Endothelial cell of umbilical vein (primary cell): ENCODE measurements around the gene GRPEL1. TPM values are rescaled to one million over a fixed set of nuclear protein-coding genes. Genes with fewer than 3 reads are reported as not detected.

Source experiments
- Bru-seq: library from RNA; stranded (reverse); fragments of 400-500 nt; gene quantifications from one replicate; lab custom pipeline; 2021; lab: Mats Ljungman, UMichigan
- BruChase-seq, 2 experiments: library from RNA; stranded (reverse); fragments of 400-500 nt; gene quantifications; one replicate each; lab custom pipeline; 2021; lab: Mats Ljungman, UMichigan
- BruUV-seq: library from RNA; stranded (reverse); fragments of 400-500 nt; replicated peaks from 2 replicates; lab custom pipeline; 2021; lab: Mats Ljungman, UMichigan
- CTCF ChIA-PET: fragments of 300-600, 350-600 bp; sonication (Branson Sonifier 250); formaldehyde crosslinking; loops from one replicate; lab custom pipeline; 2021; ENCODE audit warnings: antibody characterized with exemption, inconsistent platforms; lab: Charles Lee
- POLR2A ChIA-PET: fragments of 300-600, 350-600 bp; sonication (Branson Sonifier 250); formaldehyde crosslinking; loops from one replicate; lab custom pipeline; 2021; ENCODE audit warnings: antibody characterized with exemption, inconsistent platforms; lab: Charles Lee
- DNase-seq: peaks from one replicate; pipeline ENCODE4 v3.0.0-alpha.2; 2011; ENCODE audit warnings: low read depth, low spot score
- FAIRE-seq: peaks from 2 replicates; lab custom pipeline; 2011; peaks lifted over from hg19 to GRCh38; lab: Jason Lieb, UNC
- H2AFZ ChIP-seq: 2 replicates; pipeline ENCODE4 v1.6.0; 2012; ENCODE audit warnings: low read depth, low read length, control low read depth, inconsistent platforms
- H3K27ac ChIP-seq: 2 replicates; pipeline ENCODE4 v1.5.1; 2011; ENCODE audit warnings: low read depth, mild to moderate bottlenecking, control low read depth, low read length, moderate library complexity; ENCODE audit not compliant: insufficient read depth
- H3K27me3 ChIP-seq, 2 experiments: 2 replicates each; pipeline versions ENCODE4 v1.6.0 to v1.6.1; 2011; ENCODE audit warnings: low read length in 2 of 2, mixed read lengths in 1 of 2; ENCODE audit not compliant: control insufficient read depth in 2 of 2, insufficient read depth in 2 of 2
- H3K36me3 ChIP-seq, 2 experiments: 2 replicates in 1 of 2; 3 replicates in 1 of 2; pipeline ENCODE4 v1.5.1; 2011; ENCODE audit warnings: low read length in 2 of 2, mild to moderate bottlenecking in 1 of 2, moderate library complexity in 1 of 2; ENCODE audit not compliant: control insufficient read depth in 2 of 2, insufficient read depth in 2 of 2; ENCODE audit errors: extremely low read depth in 1 of 2
- H3K4me1 ChIP-seq: 3 replicates; pipeline ENCODE4 v1.5.1; 2011; ENCODE audit warnings: mild to moderate bottlenecking, low read length; ENCODE audit not compliant: control insufficient read depth, insufficient read depth; ENCODE audit errors: extremely low read depth
- H3K4me2 ChIP-seq: 2 replicates; pipeline ENCODE4 v1.6.1; 2011; ENCODE audit warnings: low read length, control low read depth, mixed read lengths; ENCODE audit not compliant: insufficient read depth
- H3K4me3 ChIP-seq, 3 experiments: fragments of 200-600 bp in 1 of 3; sonication (generic), shearing (Covaris generic) in 1 of 3; replicated peaks in 1 of 3; 2 replicates each; pipeline ENCODE4 v1.5.1; 2011 to 2016; ENCODE audit warnings: control low read depth in 3 of 3, low read length in 3 of 3, mild to moderate bottlenecking in 2 of 3, inconsistent platforms in 1 of 3, low read depth in 1 of 3, moderate library complexity in 1 of 3; ENCODE audit not compliant: insufficient read depth in 1 of 3
- H3K79me2 ChIP-seq: 2 replicates; pipeline ENCODE4 v1.6.0; 2012; ENCODE audit warnings: low read length, inconsistent platforms; ENCODE audit not compliant: control insufficient read depth, insufficient read depth
- H3K9ac ChIP-seq: replicated peaks from 2 replicates; pipeline ENCODE3; 2011; ENCODE audit warnings: low read length, control low read depth; ENCODE audit not compliant: insufficient read depth; ENCODE audit errors: extremely low read depth
- H3K9me1 ChIP-seq: replicated peaks from 3 replicates; pipeline ENCODE4 v1.6.0; 2011; ENCODE audit warnings: mild to moderate bottlenecking, low read length; ENCODE audit not compliant: control insufficient read depth, insufficient read depth; ENCODE audit errors: extremely low read depth
- H3K9me3 ChIP-seq: replicated peaks from 2 replicates; pipeline ENCODE4 v1.5.1; 2012; ENCODE audit warnings: low read length, inconsistent platforms; ENCODE audit not compliant: control insufficient read depth, insufficient read depth
- H4K20me1 ChIP-seq: replicated peaks from 2 replicates; pipeline ENCODE3; 2011; ENCODE audit warnings: mild to moderate bottlenecking, low read length; ENCODE audit not compliant: control insufficient read depth, insufficient read depth; ENCODE audit errors: extremely low read depth
- EZH2 ChIP-seq: IDR thresholded peaks from 2 replicates; pipeline ENCODE4 v1.6.1; 2012; ENCODE audit warnings: borderline replicate concordance, low read depth, mild to moderate bottlenecking, moderate library complexity, low read length, inconsistent platforms; ENCODE audit not compliant: severe bottlenecking
- FOS ChIP-seq: IDR thresholded peaks from 2 replicates; pipeline ENCODE4 v1.6.1; 2011; ENCODE audit warnings: mild to moderate bottlenecking, low read length, moderate library complexity, borderline replicate concordance; ENCODE audit not compliant: insufficient read depth
- GATA2 ChIP-seq: IDR thresholded peaks from 2 replicates; pipeline ENCODE4 v1.7.0; 2011; ENCODE audit warnings: low read depth, mild to moderate bottlenecking, moderate library complexity, mixed read lengths, low read length; ENCODE audit not compliant: insufficient read length, insufficient read depth
- JUN ChIP-seq: IDR thresholded peaks from 2 replicates; pipeline ENCODE4 v1.6.1; 2011; ENCODE audit warnings: borderline replicate concordance, low read depth; ENCODE audit not compliant: insufficient read length, insufficient read depth
- MYC ChIP-seq: IDR thresholded peaks from one replicate; pipeline ENCODE4 v1.6.1; 2011; ENCODE audit warnings: mild to moderate bottlenecking, low read depth, low read length
- POLR2A ChIP-seq: IDR thresholded peaks from 2 replicates; pipeline ENCODE4 v1.6.1; 2012; ENCODE audit warnings: low read depth, mild to moderate bottlenecking, control low read depth, low read length
- POLR2AphosphoS5 ChIP-seq: IDR thresholded peaks from 2 replicates; pipeline ENCODE4 v1.6.1; 2012; ENCODE audit warnings: low read depth, mild to moderate bottlenecking, control low read depth, low read length, moderate library complexity; ENCODE audit not compliant: insufficient read depth
- dilution Hi-C: fragments of 300-500 bp; cut with MboI; formaldehyde crosslinking; loops from one replicate; pipeline ENCODE4 v1.15.0; 2019; ENCODE audit warnings: low sequenced_read_pairs; ENCODE audit not compliant: extremely low pct_ligation_motif_present
- intact Hi-C: fragments of 100-400 bp; cut with micrococcal nuclease; formaldehyde crosslinking; loops from one replicate; pipeline ENCODE4 v1.10.0; 2022
- long read RNA-seq: library from polyadenylated mRNA; stranded (forward); transcript quantifications from one replicate; pipeline ENCODE4 v2.0.0, GENCODE V29; 2021
- polyA minus RNA-seq, 3 experiments: library from RNA; depleted of rRNA, polyadenylated mRNA; stranded (reverse); fragments of >200 nt; gene quantifications; 1 replicate in 1 of 3; 2 replicates in 2 of 3; pipeline ENCODE4 v1.2.3, GENCODE V29; 2011
- polyA plus RNA-seq, 4 experiments: library from polyadenylated mRNA; depleted of rRNA in 3 of 4; stranded (reverse) in 3 of 4; unstranded in 1 of 4; fragments of >200 nt; gene quantifications; 2 replicates each; pipeline versions ENCODE4 v1.2.1 to v1.2.3, GENCODE V29; 2011 to 2012; ENCODE audit warnings: missing spikeins in 1 of 4
- total RNA-seq: library from RNA; stranded (reverse); gene quantifications from 2 replicates; pipeline ENCODE4 v1.2.3, GENCODE V29; 2021
- TF ChIP-seq, protein P1 (sequence below), 2 donors: IDR thresholded peaks; 1 replicate in 1 of 2; 2 replicates in 1 of 2; pipeline ENCODE4 v1.5.1; 2011; ENCODE audit warnings: low read length in 2 of 2, mild to moderate bottlenecking in 2 of 2, moderate library complexity in 2 of 2, control low read depth in 1 of 2, inconsistent platforms in 1 of 2, low read depth in 1 of 2; ENCODE audit not compliant: insufficient read depth in 1 of 2; ENCODE audit errors: extremely low read depth in 1 of 2
- TF ChIP-seq, protein P2 (sequence below): IDR thresholded peaks from 2 replicates; pipeline ENCODE4 v1.6.1; 2011; ENCODE audit not compliant: insufficient read depth, insufficient read length

Gene GRPEL1
- total RNA-seq = 42.6 and 47.3 TPM in 2 replicates
- 14.3 and 17.3 TPM in 2 replicates for polyA plus RNA-seq
- 33.0 and 38.6 TPM in 2 replicates for polyA plus RNA-seq (2011; cell fraction: cytosol; rRNA removed)
- 19.3 and 26.0 TPM in 2 replicates for polyA plus RNA-seq (2011; cell fraction: nucleus; rRNA removed)
- polyA plus RNA-seq (2012) = 41.7 and 57.8 TPM in 2 replicates
- 18.9 and 24.6 TPM in 2 replicates for polyA minus RNA-seq
- 20.1 TPM for polyA minus RNA-seq (2011; cell fraction: cytosol; rRNA and poly(A)+ RNA removed)
- polyA minus RNA-seq (2011; cell fraction: nucleus; rRNA and poly(A)+ RNA removed) = 11.0 and 14.2 TPM in 2 replicates
- Bru-seq, nascent RNA = percentile 79 among the genes with signal in this experiment
- percentile 84 among the genes with signal in this experiment for BruChase-seq, experiment 1, labeled RNA remaining after a 6-hour chase
- percentile 83 among the genes with signal in this experiment for BruChase-seq, experiment 2, labeled RNA remaining after a 2-hour chase
- long read RNA-seq, transcript GRPEL1-201 (4 exons, 2,775 nt) = major isoform, 219 of 223 reads
- long read RNA-seq, partial matches to known transcripts = 0 of 223 reads
- long read RNA-seq, other reads (novel, unspliced or antisense) = 4 of 223 reads

DNA sequence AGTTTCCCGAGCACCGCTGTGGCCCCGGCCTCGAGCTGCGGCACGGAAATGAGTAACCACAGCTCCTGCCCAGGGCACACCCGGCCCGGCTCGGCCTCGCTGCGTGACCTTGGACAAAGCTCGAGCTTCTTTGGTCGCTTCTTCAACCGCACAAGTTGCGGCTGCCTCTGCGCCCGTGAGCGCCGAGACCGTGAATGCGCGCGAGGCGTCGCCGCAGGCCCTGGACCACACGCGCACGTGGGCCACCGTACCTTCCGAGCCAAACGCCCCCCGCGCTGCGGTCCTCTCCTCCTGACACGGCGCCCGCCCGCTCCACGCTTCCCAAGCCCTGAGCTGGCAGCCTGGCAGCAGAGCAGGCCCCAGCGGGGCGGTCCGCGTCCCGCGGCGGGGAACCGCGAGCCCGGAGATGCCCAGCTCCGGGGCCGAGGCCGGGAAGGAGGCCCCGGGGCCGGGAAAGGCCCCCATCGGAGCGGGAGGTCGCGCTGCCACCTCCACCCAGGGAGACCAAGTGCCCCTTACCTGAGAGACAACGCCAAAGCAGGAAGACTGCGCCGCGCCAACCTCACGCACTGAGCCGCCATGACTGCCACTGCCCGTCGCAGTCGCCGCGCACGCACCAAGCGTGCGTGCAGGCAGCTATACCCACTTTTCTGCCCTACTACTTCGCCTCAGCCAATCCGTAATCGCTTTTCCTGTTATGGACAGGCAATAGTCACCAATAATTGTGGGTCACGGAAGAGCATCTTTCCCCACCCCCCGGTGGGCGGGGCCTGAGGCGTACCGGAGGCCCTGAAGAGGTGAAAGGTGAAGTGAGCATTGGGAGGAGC lies at the start of gene GRPEL1:
GRPEL1 (minus strand) TSS at position 613 of the 827 bp plus-strand sequence; CDS start at position 581, 32 bp downstream.
- peak; percentile 74 for TF ChIP-seq POLR2AphosphoS5
- no peak for TF ChIP-seq GATA2
- TF ChIP-seq, protein P1, sequence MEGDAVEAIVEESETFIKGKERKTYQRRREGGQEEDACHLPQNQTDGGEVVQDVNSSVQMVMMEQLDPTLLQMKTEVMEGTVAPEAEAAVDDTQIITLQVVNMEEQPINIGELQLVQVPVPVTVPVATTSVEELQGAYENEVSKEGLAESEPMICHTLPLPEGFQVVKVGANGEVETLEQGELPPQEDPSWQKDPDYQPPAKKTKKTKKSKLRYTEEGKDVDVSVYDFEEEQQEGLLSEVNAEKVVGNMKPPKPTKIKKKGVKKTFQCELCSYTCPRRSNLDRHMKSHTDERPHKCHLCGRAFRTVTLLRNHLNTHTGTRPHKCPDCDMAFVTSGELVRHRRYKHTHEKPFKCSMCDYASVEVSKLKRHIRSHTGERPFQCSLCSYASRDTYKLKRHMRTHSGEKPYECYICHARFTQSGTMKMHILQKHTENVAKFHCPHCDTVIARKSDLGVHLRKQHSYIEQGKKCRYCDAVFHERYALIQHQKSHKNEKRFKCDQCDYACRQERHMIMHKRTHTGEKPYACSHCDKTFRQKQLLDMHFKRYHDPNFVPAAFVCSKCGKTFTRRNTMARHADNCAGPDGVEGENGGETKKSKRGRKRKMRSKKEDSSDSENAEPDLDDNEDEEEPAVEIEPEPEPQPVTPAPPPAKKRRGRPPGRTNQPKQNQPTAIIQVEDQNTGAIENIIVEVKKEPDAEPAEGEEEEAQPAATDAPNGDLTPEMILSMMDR (IDR thresholded peaks at IDR 0.05; ENCODE audit: extremely low read depth in 1 of 2, insufficient read depth in 1 of 2, low read depth in 1 of 2, low read length in 2 of 2) = no peak
- TF ChIP-seq JUN = no peak
- TF ChIP-seq EZH2 = no peak
- TF ChIP-seq, protein P2, sequence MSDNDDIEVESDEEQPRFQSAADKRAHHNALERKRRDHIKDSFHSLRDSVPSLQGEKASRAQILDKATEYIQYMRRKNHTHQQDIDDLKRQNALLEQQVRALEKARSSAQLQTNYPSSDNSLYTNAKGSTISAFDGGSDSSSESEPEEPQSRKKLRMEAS = peak; percentile 77
- peak; percentile 94 for TF ChIP-seq POLR2A
- TF ChIP-seq MYC = peak; percentile 83
- peak; percentile 47 for TF ChIP-seq FOS
- H4K20me1 ChIP-seq = no peaks in the 10 kb centered on the region
- H3K9me1 ChIP-seq = no peaks in the 10 kb centered on the region
- intact Hi-C loops = loop anchor here (1.0 kb wide), 5 partner anchors 24 to 427 kb away; partner anchors contain the start of genes BLOC1S4, MRFAP1, TADA2B and TBC1D14
- H2AFZ ChIP-seq = peak within 1 kb of the TSS; percentile 83
- peaks cover 0 to 3% of the 10 kb centered on the region in 2 experiments for H3K27me3 ChIP-seq
- BruUV-seq = no TSS peak
- dilution Hi-C loops = no loop called here
- ChIA-PET CTCF (interaction anchor here (0.7 to 8.6 kb wide), 22 partner anchors 13 to 350 kb away, joined by 3 to 79 read pairs (median 4); partner anchors contain the start of genes TADA2B and TBC1D14), POLR2A (interaction anchor here (0.6 to 2.1 kb wide), 7 partner anchors 11 to 162 kb away, joined by 3 to 10 read pairs (median 4); partner anchors contain the start of gene TADA2B)
- peak within 1 kb of the TSS; percentile 92 for H3K4me2 ChIP-seq
- peaks cover 20% of the 10 kb centered on the region for H3K4me1 ChIP-seq
- H3K36me3 ChIP-seq = peaks cover 6 to 16% of the 10 kb centered on the region in 2 experiments
- peak within 1 kb of the TSS; percentile 69 for H3K9ac ChIP-seq
- peak within 1 kb of the TSS; percentile 57 for H3K27ac ChIP-seq
- FAIRE-seq = peak; percentile 98
- peak; percentile 100 for DNase-seq
- H3K9me3 ChIP-seq = no peaks in the 10 kb centered on the region
- H3K79me2 ChIP-seq = peaks cover 44% of the 10 kb centered on the region
- H3K4me3 ChIP-seq = peak within 1 kb of the TSS; percentile 62 to 99 (median 71)
